ENCODE data around the gene ARHGEF40.
A peak's percentile ranks its signal among the peaks of the same experiment; 100 is the strongest.

The ARHGEF40 gene

GRCh38 chr14:21060614-21061346 lies 9.3 kb upstream of the ARHGEF40 start:
- no peak for DNase-seq

GRCh38 chr14:21061347-21061668 lies 8.8 kb upstream of the ARHGEF40 start:
- no peak for DNase-seq

- DNase-seq = no peak
Observed at GRCh38 chr14:21063479-21063878, 6.6 kb upstream of the ARHGEF40 start.

- DNase-seq = peak; percentile 20
Observed at GRCh38 chr14:21066882-21067502, 3.1 kb upstream of the ARHGEF40 start.

GRCh38 chr14:21068521-21069387 lies 1.4 kb upstream of the ARHGEF40 start:
- peak; percentile 56 for DNase-seq

- DNase-seq = no peak
Observed at GRCh38 chr14:21069388-21070082, 569 bp upstream of the ARHGEF40 start.

- peak; percentile 23 for DNase-seq
Observed at GRCh38 chr14:21070610-21071224, 613 bp downstream of the ARHGEF40 start.

GRCh38 chr14:21071225-21072030 lies 1.3 kb downstream of the ARHGEF40 start:
- peak; percentile 85 for DNase-seq

- peak; percentile 82 for DNase-seq
Observed at GRCh38 chr14:21072031-21072473, 1.9 kb downstream of the ARHGEF40 start.

GRCh38 chr14:21072781-21073339 lies 2.8 kb downstream of the ARHGEF40 start:
- DNase-seq = no peak

- no peak for DNase-seq
Observed at GRCh38 chr14:21073921-21074320, 3.8 kb downstream of the ARHGEF40 start.

- no peak for DNase-seq
Observed at GRCh38 chr14:21074398-21075272, 4.5 kb downstream of the ARHGEF40 start.

- no peak for DNase-seq
Observed at GRCh38 chr14:21075719-21076437, 5.8 kb downstream of the ARHGEF40 start.

GRCh38 chr14:21077672-21078071 lies 7.6 kb downstream of the ARHGEF40 start:
- no peak for DNase-seq

- DNase-seq = no peak
Observed at GRCh38 chr14:21078287-21078686, 8.2 kb downstream of the ARHGEF40 start.

- DNase-seq = no peak
Observed at GRCh38 chr14:21078726-21079125, 8.6 kb downstream of the ARHGEF40 start.

- no peak for DNase-seq
Observed at GRCh38 chr14:21081521-21082142, 11.5 kb downstream of the ARHGEF40 start.

GRCh38 chr14:21083565-21084325 lies 13.6 kb downstream of the ARHGEF40 start:
- DNase-seq = no peak
